NCI-H2227 treated with DMSO at 0.1 percent for 48 hours (cell line): ENCODE data around the gene WDR48.

ENCODE experiments used
- DNase-seq: peaks from one replicate; lab custom pipeline; 2025; lab: John Stamatoyannopoulos, UW

Gene WDR48

DNA sequence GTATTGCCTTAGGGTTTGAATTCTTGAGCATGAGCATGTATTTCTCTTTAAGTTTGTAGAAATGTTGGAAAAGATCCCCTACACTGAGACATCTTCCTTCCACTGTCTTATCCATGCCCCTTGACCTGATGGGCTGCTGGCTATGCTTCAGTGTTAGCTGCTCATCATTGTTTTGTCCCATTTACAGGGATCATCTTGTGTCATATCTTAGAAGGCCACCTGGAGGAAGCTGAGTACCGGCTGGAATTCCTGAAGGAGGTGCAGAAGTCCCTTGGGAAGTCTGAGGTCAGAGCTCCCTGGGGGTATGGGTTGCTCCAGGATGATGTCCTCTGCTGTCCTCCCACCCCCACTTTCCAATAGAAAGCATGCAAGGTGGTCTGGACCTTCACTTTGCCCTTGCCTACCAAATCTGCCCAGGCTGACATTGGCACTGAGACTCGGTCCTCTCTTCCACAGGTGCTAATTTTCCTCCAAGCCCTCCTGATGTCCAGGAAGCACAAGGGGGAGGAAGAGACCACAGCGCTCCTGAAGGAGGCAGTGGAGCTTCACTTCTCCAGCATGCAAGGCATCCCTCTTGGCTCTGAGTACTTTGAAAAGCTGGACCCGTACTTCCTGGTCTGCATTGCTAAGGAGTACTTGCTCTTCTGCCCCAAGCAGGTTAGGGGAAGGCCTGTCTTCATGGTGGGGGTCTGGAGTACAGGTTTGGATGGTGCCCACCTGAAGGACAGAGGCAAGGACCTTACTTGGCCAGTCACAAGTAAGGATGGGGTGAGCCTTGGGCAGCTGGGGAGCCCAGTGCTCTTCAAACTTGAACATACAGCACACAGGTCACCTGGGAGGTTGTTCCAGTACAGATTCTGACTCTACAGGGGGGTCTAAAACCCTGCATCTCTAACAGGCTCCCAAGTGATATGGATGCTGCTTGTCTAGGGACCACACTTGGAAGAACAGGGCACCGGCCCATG, 73.3 kb downstream of the WDR48 start:
- no peak for DNase-seq

DNA sequence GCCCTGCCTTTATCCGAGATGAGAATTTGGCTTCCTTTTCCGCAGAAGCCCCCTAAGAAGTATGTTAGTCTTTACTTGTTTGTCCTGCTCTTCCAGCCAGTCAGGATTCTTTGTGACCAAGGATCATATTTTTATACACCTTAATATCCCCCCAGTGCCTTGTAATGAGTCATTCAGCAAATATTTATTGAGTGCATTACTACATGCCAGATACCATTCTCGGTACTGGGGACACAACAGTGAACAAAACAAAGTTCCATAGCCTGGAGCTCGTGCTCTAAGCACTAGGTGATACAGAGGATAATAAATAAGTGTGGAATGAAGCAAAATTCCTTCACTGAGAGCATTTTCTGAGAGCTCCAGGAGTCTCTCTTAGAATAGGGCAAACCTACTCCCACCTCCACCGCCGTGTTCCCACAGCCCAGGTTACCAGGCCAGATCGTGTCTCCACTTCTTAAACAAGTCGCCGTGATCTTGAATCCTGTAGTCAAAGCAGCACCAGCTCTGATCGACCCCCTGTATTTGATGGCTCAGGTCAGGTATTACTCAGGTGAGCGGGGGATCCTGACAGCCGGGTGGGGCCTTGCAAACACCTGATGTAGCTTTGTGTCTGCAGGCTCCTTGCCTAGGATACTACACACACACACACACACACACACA, 74.2 kb downstream of the WDR48 start:
- no peak for DNase-seq

DNA sequence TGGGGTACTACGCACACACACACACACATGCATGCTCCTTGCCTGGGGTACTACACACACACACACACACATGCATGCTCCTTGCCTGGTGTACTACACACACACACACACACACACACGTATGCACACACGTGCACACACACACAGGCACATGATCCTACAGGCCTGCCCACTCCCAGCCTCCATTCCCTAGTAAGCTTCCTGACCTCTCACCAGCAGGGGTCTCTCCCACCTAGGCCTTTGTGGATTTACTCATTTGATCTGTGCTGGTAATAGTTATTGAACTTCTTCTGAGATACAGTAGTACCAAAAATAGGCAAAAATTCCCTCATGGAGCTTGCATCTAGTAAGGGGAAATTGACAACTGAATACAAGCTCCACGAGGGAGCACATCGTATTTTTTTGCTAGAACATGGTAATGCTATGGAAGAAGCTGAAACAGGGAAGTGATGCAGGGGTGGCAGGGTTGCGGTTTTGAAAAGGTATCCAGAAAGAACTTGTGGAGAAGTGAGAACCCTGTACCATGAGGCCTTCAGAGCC, 74.8 kb downstream of the WDR48 start:
- DNase-seq: no peak

DNA sequence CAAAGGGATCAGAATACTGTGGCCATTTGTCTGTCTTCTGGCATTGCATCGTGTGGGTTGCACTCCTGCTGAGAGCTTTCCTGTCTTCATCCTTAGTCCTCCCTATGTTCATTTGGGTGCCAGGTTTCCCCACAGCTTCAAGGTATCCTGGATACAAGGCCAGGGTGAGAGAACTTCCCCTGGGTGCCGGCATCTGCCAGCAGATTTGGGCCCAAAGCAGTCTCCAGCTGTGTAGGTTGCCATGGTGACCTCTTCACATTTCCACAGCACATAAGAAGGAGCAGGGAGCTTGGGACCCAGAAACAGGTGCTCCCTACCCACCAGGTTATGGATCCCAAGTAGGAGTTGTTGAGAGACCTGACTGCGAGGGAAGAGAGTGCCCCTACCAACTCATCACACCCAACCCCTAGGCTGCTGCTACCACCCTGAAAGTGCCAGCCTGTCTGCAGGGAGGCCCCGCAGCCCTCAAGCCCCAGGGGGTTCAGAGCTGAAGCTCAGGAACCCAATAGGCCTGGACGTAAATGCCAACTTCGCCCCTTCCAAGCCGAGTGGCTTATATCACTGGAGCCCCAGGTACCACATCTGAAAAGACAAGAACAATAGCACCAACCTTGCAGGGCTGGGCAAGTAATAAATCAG, 75.6 kb downstream of the WDR48 start:
- no peak for DNase-seq

DNA sequence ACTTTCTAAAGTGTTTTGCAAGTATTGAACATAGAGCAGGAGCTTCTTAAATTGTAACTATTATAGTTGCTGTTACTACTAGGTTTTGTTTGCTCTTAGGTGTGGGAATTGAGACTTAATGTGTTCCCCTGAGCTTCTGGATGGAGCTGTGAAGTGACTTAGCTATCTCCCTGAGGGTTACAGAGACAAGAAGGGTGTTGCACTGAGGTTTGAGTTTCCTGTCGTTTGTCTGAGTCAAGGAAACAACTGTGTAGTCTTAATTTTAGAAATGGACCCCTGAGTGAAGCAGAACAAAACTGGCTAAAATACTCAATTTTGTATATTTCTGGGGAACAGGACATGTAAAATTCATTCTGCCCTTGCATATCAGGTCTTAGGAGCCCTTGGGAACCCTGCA, 76.1 kb downstream of the WDR48 start:
- DNase-seq: no peak

DNA sequence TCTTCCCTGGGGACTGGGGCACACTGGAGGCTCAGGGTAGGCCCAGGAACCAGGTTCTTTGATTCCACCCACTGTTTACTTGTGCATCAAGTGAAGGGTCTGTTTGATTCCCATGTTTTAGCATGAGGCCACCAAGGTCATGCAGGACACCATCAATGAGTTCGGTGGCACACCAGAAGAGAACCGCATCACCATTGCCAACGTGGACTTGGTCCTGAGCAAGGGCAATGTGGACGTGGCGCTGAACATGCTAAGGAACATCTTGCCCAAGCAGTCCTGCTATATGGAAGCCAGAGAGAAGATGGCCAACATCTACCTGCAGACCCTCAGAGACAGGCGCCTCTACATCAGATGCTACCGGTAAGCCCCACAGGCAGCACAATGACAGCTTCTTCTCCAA, 77.1 kb downstream of the WDR48 start:
- no peak for DNase-seq

DNA sequence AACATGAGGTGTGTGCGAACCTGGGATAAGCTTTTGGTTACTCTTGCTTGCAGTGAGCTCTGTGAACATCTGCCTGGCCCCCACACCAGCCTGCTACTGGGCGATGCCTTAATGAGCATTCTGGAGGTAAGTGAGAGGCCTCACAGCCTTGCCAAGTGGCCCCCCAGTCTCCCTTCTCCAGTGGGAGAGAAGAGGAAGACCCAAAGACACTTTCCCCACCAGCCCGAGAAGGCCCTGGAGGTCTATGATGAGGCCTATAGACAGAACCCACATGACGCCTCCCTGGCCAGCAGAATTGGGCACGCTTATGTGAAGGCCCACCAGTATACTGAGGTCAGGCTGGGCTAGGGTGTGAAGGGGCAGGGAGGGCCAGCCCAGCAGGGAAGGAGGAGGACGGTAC, 78.2 kb downstream of the WDR48 start:
- no peak for DNase-seq

DNA sequence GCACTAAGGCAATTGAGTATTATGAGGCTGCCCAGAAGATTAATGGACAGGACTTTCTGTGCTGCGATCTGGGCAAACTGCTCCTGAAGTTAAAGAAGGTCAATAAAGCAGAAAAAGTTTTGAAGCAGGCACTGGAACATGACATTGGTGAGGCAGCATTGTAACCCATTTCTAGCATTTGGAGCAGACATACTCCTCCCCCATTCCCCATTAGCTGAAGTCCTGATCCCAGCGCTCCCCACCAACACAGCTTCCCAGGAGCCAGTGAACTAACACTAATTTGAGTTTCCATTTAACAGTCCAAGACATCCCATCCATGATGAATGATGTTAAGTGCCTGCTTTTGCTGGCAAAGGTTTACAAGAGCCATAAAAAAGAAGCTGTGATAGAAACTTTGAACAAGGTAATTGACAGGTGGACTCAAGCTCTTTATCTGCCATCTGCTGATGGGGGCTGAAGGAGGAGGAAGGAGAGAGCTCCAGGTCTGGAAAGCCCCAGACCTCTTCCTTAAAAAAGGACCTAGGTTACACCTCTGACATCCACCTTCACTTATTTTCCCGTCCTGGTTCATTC, 79.0 kb downstream of the WDR48 start:
- DNase-seq: no peak

DNA sequence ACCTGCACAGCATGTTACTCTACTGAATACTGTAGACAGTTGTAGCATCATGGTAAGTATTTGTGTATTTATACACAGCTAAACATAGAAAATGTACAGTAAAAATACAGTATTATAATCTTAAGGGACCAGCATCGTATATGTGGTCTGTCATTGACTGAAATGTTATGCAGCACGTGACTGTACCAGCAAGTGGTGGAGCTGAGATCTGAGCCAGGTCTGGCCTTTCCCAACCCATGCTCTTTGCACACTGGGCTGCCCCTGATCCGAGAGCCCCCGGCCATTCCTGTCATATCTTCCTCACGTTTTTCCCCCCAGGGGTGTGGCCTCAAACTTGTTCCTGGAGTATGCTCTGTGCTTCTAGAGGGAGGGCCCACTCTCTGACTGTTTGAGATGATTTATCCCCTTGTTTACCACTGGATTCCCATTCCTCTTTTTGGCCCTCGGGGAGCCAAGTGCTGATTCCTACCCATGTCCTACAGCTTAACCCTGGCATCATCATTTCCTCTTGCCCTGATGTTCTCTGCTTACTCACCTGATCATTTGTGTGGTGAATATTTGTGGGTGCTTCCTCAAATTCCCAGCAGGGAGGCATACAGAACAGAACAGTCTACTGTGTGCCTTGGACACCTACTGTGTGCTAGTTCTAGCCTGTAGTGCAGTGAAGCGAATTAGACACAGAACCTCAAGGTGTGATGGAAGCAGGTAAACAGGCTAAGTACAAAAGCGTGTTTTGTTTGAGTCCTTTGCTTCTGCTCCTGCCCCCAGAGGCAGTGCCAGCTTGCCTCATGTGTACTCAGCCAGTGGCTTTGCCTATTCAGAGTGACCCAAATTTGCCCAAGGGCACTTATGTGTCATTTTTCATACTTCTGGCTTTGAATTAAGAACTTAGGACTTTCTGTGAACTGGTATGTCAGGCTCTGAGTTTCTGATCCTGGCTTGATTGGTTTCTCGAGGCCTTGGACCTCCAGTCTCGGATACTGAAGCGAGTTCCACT, 80.6 kb downstream of the WDR48 start:
- no peak for DNase-seq

DNA sequence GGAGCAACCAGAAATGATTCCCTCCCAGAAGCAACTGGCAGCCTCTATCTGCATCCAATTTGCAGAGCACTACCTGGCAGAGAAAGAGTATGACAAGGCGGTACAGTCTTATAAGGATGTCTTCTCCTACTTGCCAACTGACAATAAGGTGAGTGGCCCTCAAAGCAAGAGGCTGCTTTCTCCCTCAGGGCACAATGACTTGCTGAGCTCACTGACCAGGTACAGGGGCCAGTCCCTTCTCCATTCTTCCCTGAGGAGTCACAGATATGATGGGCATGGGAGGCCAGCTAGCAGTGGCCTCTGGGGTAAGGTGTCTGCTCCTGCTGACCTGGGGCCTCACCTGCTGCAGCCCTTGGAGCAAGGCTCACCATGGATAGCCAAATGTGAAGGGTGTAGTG, 81.3 kb downstream of the WDR48 start:
- DNase-seq: no peak

DNA sequence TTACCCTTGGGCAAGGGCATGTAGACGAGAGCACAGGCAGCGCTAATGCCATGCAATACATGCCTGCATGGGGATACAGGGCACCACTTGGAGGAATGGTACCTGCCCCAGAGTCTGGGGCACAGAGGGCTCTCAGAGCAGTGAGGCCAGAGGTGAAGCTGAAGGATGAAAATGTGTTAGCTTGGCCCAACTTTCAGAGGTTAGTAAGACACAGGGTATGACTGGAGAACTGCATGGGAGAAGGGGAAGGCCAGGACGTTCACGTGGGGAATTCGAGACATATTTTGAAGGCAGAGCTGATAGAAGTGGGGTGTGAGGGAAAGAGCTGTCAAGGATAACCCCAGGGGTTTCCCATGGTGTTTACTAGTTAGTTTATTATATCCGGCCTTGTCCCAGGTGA, 82.0 kb downstream of the WDR48 start:
- DNase-seq: no peak

DNA sequence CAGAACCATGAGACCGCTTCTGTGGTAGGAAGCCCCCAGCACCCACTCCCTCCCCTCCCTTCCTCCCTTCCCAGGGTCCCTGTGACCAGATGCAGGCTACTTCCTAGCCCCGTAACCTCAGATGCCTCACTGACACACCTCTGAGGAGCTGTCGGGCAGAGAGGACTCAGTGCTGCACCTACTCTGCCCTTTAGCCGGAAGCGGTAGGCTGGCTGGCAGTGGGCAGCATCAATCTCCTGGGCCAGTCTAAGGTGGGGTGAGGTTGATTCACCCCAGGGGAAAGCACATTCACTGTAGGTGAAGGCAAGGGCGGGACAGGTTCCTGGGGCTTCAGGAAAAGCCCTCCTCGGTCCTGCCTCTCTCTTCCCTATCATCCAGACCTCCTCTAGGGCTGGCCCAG, 82.5 kb downstream of the WDR48 start:
- no peak for DNase-seq

DNA sequence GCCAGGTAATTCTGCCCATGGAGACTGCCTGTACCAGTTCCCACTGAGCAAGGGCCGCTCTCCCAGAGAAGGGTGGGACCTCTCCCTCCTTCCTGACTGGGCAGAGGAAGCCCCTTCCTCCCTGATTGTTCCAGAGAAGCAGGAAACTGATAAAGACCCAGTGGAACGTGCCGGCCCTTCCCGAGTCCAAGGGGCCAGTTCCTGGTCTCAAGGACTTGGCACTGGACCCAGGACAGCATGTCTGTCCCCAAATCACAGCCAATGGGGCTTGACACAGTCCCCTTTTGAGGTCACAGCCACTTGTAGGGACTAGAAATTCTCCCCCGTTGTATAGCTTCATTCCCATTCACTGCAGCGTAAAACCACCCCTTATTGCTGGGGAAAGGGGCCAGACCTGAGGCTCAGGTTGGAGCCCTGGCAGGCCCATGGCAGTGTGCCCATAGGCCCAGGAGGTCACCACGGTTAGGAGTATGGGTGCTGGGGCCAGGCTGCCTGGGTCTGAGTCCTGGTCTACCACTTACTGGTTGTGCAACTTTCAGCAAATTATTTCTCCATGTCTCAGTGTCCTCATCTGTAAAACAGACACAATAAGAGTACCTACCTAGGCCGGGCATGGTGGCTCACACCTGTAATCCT, 83.5 kb downstream of the WDR48 start:
- DNase-seq: no peak

DNA sequence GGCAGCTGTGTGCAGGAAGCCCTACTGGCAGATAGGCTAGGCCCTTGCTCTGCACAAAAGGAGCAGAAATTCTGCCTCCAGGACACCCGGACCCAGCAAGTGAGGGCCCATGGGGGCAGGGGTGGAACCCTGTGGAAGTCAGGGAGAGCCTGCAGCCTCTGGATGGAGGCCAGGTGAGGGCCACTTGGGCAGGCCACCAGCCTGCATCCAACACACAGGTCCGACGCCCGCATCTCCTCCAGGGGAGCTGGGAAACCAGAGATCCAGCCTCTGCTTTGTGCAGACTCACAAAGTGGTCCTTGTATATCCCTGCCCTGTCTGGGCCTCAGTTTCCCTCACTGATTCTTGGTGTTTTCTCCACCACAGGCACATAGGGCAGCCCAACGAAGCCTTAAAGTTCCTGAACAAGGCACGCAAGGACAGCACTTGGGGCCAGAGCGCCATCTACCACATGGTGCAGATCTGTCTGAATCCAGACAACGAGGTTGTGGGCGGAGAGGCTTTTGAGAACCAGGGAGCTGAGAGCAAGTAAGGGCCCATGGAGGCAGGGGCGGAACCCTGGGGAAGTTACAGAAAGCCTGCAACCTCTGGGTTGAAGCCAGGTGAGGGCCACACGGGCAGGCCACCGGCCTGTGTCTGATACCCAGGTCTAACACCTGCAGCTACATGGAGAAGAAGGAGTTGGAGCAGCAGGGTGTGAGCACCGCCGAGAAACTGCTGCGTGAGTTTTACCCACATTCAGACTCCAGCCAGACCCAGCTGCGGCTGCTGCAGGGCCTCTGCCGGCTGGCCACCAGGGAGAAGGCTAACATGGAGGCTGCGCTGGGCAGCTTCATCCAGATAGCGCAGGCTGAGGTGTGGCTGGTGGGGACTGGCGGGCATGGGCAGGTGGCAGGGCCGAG, 85.0 kb downstream of the WDR48 start:
- DNase-seq: no peak

DNA sequence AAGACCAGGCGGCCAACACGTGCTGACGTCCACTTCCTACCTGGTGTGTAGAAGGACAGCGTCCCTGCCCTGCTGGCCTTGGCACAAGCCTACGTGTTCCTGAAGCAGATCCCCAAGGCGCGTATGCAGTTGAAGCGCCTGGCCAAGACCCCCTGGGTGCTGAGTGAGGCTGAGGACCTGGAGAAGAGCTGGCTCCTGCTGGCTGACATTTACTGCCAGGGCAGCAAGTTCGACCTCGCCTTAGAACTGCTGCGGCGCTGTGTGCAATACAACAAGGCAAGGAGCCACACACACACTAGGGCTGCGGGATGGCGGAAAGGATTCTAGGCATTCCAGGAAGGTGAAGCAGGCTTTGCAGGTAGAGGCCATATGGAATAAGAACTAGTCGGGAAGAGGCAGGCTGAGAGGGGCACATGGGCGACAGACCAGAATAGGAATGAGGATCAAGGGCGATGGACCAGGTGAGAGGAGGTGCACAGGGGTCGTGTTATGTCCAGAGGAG, 85.7 kb downstream of the WDR48 start:
- DNase-seq: no peak

DNA sequence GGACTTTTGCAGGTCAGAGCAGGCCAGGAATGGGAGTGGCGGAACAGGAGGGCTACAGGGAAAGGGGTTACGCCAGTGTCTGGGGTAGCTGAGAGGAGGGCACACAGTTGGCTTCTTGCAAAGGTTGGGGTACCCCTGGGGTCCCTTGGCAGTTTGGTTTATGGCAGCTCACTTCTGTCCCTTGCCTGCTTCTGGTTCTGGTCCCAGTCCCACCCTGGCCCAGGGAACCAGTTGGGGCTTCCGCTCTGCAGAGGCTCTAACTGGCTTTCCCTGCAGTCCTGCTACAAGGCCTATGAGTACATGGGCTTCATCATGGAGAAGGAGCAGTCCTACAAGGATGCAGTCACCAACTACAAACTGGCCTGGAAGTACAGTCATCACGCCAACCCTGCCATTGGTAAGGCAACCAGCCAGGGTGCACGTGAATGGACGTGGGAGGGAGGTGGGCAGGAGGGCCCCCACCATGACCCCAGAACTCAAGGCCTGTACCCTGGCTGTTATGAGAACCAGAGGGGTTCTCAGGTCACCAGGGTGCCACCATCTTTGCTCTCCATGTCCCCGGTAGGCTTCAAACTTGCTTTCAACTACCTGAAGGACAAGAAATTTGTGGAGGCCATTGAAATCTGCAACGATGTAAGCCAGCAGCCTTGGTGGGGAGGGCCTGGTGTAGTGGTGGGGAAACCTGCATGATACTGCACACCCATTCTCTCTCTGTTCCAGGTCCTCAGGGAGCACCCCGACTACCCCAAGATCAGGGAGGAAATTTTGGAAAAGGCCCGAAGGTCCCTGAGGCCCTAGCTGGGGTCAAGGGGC, 86.4 kb downstream of the WDR48 start:
- DNase-seq: no peak

DNA sequence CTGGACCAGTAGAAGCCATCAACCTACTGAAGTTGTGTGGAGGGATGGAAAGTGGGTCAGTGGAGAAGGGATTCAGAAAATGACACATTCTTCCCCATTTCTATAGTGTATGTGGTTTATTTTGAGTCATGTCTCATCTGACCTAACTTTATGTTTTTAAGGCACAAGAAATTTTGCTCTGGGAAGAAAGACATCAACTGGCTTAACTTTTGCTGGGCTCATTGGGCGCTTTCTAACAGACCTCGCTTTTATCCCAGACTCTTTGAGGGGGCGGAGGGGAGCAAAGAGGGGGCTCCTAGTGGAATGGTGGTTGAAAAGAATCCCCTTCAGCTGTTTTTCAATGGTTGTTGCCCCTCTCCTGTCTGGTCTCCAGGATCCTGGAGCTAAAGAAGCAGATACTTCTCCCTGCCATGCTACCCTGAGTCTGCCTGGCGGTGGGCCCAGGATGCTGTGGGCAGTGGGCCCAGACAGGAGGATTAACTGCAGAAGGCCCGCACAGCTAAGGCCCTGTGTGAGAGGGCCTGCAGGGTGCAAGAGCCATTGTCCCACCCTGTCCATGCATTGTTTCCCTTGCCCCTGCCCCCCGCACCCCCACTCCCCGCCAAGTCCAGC, 87.1 kb downstream of the WDR48 start:
- no peak for DNase-seq

DNA sequence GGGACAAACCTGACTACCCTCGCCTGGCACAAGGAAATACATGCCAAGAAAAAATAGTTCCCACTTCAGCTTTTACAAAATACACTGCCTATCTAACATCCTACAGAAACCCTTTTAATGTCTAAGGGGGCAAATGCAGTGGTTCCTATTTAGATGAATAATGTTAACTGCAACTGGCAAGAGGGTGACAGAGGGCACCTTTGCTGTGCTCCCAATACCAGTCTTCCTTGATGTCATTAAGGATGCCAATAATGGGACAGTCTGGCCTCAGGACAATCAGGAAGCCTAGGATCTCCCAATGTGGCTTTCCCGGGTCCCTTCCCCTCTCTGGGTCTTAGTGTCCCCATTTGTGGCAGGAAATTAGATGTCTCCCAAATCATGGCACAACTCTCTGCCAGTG, 87.6 kb downstream of the WDR48 start:
- DNase-seq: no peak
